Rectal smooth muscle tissue (tissue), 1 donor: Measurements from ENCODE around the gene NEK6.

Source experiments
- H3K27ac ChIP-seq: one replicate; pipeline ENCODE4 v1.7.0; 2013; ENCODE audit warnings: low read depth, low read length, inconsistent platforms
- H3K27me3 ChIP-seq: one replicate; pipeline ENCODE4 v1.7.0; 2013; ENCODE audit warnings: low read length; ENCODE audit not compliant: control insufficient read depth, insufficient read depth
- H3K36me3 ChIP-seq: one replicate; pipeline ENCODE4 v1.7.0; 2013; ENCODE audit warnings: low read length; ENCODE audit not compliant: control insufficient read depth, insufficient read depth
- H3K4me1 ChIP-seq: one replicate; pipeline ENCODE4 v1.7.0; 2013; ENCODE audit warnings: low read length; ENCODE audit not compliant: control insufficient read depth, insufficient read depth
- H3K4me3 ChIP-seq: one replicate; pipeline ENCODE4 v1.7.0; 2013; ENCODE audit warnings: low read length
- H3K9ac ChIP-seq: one replicate; pipeline ENCODE4 v1.7.0; 2013; ENCODE audit warnings: low read length

NEK6 gene

DNA sequence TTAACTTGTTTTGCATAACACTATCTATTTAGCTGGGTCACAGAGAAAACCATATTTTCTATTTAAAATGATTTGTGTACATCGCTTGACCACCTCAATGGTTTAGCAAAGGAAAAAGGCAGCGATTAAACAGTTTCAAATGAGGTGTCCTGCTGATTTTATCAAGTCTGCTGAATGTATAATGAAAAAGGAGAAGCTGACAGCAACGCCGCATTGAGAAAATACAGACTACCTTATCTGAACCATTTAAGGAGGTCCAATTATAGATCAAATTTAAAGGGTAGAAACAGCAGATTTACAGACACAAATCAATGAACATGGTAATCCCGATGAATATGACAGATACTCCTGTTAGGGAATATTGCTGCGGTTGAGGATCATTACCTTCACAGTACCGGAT lies 127.9 kb downstream of the NEK6 start:
- Histone ChIP-seq H3K9ac (no peak overlapping the region), H3K4me1 (no peaks in the 10 kb centered on the region), H3K27ac (no peak overlapping the region), H3K27me3 (no peaks in the 10 kb centered on the region), H3K4me3 (no peak overlapping the region), H3K36me3 (peaks cover 5% of the 10 kb centered on the region)

DNA sequence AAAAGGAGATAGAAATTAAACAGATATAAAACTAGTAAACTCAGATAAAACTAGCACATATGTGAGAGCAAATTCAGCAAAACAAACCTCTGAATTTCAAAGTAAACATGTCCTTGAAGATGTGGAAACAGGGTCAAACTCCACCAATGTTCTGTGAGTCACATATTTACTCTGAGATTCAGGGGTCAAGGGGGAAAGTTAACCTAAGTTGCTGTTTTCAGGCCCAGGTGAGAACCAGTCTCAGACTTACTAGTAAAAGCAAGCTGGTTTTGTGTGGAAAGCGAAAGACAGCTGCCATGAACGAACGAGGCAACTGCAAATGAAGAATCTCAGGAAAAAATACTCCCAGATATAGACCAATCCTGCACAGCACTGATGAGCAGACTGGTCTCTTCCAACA lies 128.5 kb downstream of the NEK6 start:
- no peaks in the 10 kb centered on the region for H3K27me3 ChIP-seq
- peaks cover 5% of the 10 kb centered on the region for H3K36me3 ChIP-seq
- H3K9ac ChIP-seq, result no peak overlapping the region
- no peak overlapping the region for H3K4me3 ChIP-seq
- H3K27ac ChIP-seq, result no peak overlapping the region
- H3K4me1 ChIP-seq, result no peaks in the 10 kb centered on the region

DNA sequence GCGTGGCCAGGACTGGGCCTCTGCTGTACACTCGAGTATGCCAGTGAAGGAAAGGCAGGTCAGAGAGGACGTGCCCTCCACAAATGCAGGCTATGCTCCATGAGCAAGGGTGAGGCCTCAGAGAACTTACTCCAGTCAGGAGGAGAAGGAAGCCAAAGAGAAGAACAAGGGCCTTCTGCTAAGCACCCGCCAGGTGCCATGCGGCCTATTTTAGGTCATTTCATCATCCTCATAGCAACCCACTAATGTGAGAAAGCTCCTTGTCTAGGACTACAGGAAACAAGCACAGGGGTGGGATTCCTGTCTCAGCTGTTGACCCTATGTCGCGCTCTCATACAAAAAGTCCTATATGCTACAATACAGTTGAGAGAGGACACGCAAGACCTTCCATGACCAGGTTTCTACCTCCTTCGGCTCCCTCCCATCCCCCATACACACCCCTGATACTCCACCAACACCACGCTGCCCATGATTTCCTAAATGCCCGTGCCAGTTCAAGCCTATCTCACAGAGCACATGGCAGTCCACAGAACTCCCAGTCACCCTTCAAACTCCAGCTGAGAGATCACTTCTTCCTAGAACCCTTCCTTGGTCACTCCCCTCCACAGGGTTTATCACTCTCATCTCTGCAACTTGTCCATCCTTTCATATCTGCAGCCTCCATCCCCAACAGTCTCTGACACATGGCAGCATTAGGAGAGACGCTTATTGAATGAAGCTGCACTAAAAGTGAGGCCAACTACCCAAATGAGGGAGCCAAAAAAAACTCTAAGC lies 130.7 kb downstream of the NEK6 start:
- H3K36me3 ChIP-seq, result peaks cover 5% of the 10 kb centered on the region
- H3K27me3 ChIP-seq, result no peaks in the 10 kb centered on the region
- no peaks in the 10 kb centered on the region for H3K4me1 ChIP-seq
- no peak overlapping the region for H3K4me3 ChIP-seq
- H3K9ac ChIP-seq, result no peak overlapping the region
- no peak overlapping the region for H3K27ac ChIP-seq

DNA sequence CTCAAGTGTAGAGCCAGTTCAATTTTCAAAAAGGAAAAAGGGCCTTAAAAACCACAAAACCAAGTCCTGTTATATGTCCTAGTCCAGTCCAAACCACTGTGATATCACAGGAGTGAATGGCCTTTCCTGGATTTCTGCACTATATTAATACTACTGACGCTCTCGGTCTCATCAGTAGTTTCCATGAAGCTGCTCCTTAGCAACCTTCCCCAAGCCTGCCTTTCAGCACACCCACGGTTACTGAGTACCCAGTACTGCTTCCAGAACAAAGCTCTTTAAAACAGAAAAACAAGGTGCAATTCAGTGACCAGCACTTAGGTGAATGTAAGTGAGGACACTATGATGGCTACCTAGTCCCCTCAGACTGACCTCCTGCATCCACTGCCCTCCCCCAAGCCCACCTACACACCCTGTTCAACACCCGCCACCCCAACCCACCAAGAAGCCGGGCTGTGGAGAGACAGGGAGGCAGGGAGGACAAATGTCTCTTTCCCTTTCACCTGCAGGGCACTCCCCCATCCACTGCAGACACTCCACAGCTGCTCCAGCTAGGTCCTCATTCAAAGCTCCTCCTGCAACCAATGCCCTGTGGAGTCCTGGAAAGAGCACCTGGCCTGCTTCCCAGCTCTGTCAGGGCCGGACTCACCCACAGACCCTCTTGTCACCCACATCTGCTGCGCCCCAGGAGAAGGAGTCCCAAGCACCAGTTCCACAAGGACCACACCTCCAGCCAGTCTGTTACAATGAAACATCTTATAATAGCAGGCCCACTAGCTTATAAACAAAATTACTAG lies 131.6 kb downstream of the NEK6 start:
- no peak overlapping the region for H3K9ac ChIP-seq
- no peaks in the 10 kb centered on the region for H3K4me1 ChIP-seq
- no peaks in the 10 kb centered on the region for H3K27me3 ChIP-seq
- H3K36me3 ChIP-seq, result peaks cover 2% of the 10 kb centered on the region
- H3K27ac ChIP-seq, result no peak overlapping the region
- no peak overlapping the region for H3K4me3 ChIP-seq

DNA sequence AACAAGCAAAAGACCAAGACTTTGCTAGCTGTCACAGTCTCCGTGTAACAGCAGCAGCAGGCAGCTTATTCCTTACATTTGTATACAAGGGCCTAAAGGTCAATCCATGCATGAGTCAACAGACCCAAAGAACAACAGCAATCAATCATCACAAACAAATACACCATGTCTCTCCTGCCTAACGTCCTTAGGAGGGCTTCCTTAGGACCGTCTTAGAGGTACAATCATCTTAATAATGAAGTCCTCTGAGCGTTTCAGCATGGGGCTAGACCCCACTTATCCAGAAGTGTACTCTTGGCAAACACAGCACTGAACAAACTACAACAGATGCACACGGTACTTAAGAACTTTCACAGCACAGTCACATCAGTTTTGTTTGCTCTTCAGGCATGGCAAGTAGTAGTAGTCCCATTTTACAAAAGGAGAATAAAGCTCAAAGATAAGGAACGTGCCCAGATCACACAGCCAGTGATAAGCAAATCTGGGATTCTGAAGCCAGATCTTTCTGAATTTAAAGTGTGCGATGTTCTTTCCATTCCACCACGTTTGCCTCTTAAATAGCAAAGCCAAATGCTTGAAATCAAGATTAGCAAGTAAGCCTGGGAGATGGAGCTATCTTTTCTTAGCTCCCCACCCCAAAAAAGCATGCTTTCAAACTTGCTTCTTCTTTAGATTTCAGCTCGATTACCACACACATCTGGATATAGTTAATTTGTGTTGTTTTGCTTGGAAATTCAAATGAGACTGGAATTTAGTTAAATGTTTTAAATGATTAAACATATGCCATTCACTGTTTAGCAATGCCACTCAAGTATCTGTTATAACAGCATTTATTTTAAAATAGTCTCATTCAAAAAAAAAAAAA lies 133.3 kb downstream of the NEK6 start:
- H3K27ac ChIP-seq, result no peak overlapping the region
- no peak overlapping the region for H3K9ac ChIP-seq
- H3K27me3 ChIP-seq, result no peaks in the 10 kb centered on the region
- H3K4me3 ChIP-seq, result no peak overlapping the region
- H3K36me3 ChIP-seq, result no peaks in the 10 kb centered on the region
- H3K4me1 ChIP-seq, result no peaks in the 10 kb centered on the region

DNA sequence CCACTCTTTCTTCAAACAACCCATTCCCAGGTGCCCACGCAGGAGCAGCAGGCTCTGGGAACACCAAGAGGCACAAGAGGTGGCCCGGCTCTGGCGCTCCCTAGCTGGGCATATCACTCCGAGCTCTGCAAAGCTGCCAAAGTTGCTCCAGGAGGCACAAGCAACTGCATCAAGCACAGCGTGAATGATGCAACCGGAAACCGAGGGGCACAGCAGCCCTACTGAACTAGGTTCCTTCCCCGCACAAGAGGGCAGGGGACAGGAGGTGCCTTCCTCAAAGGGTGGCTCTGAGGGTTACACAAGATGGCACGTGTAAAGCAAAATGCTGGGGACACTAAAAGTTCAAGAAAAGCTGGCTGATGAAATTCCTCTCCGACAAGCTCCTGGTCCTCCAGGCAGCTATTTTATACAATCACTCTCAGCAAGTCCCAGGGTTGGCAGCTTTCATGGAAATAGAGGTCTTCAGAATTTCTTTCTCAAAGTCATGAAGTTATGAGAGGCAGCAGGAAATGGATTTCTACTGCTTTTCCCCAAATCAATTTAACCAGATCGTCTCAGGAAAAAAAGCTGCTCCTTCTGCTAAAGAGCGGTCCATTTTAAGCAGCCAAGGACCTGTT lies 134.6 kb downstream of the NEK6 start:
- Histone ChIP-seq H3K27me3 (no peaks in the 10 kb centered on the region), H3K4me3 (no peak overlapping the region), H3K27ac (no peak overlapping the region), H3K9ac (no peak overlapping the region), H3K36me3 (no peaks in the 10 kb centered on the region), H3K4me1 (no peaks in the 10 kb centered on the region)

DNA sequence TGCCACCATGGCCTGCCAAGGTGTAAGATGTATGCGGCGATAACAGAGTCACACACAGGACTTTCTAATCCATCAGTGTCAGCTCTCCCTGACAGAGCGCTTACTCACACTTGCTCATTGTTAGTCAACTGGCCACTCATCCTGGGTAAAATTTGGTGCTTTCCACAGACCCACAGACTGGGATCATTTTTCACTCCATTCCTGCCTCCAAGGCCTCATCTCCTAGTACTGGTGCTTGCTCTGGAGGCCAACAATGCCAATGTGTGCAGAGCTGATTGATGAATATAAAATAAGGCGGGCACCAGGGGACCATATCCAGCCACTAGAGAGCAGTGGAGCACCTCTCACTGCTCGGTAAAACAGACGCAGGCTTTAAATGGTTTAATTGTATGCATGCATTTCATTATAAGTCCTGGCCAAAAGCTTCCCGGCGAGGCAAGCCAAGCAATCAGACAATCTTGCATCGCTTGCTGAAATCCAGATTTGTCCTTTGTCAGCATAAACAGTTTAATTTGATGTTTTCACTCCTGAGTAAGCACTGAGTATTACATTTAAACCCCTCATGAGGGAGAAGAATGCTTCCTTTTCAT lies 135.2 kb downstream of the NEK6 start:
- no peak overlapping the region for H3K4me3 ChIP-seq
- H3K27me3 ChIP-seq, result no peaks in the 10 kb centered on the region
- no peaks in the 10 kb centered on the region for H3K36me3 ChIP-seq
- no peak overlapping the region for H3K27ac ChIP-seq
- no peaks in the 10 kb centered on the region for H3K4me1 ChIP-seq
- H3K9ac ChIP-seq, result no peak overlapping the region

DNA sequence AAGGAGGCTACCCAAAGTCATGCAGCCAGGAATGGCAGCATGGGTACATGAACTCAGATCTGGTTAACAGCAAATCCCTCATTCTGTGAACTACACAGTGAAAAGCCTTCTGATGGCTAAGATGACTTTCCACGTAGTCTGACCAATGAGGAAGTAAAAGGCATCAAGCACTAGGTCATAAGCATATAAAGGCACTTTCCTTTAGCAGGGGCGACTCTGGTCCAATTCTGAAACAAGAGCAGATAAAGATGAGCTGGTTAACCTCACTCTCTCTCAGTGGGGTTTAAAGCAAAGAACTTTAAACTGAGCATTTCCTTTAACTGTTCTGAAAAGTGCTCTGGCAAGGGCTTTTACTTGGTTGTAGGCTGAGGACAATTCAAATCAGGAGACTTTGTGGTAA lies 136.4 kb downstream of the NEK6 start:
- Histone ChIP-seq H3K27ac (no peak overlapping the region), H3K4me3 (no peak overlapping the region), H3K36me3 (no peaks in the 10 kb centered on the region), H3K9ac (no peak overlapping the region), H3K4me1 (no peaks in the 10 kb centered on the region), H3K27me3 (no peaks in the 10 kb centered on the region)

DNA sequence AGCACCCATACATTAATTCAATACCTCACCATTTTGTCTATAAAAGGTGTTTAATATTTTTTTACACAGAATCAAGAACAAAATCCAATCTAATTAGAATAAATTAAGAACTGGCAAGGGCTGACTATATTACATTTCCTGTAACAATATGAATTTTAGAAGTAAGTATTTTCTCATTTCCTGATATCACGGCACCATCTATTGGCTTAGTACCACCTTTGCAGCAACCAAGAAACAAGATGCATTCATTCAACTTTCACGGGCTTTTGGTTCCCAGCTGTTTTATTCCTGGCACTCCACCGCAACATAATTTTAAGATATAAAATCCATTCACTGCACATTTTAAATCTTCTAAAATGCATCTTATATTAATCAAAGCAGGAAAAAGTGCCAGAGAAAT lies 136.8 kb downstream of the NEK6 start:
- H3K9ac ChIP-seq, result no peak overlapping the region
- H3K27me3 ChIP-seq, result no peaks in the 10 kb centered on the region
- peaks cover 3% of the 10 kb centered on the region for H3K4me1 ChIP-seq
- H3K27ac ChIP-seq, result no peak overlapping the region
- no peak overlapping the region for H3K4me3 ChIP-seq
- H3K36me3 ChIP-seq, result no peaks in the 10 kb centered on the region

DNA sequence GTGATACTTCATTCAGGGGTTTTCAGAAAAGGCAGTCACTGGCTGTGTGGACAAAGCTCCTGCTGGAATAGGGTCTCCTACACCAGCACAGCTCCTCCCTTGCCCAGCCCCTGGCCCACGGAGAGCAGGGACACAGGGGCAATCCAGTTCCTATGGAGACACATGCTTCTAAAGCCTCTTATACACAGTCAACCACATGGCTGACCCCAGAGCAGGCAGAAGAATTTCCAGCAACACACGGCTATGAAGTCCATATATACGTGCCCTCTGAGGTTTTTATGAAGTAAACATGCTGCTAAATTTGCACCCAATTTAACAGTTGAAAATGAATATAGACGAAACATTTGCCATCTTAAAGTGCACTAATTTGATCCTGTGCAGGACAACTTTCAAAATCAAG lies 138.1 kb downstream of the NEK6 start:
- H3K4me3 ChIP-seq, result no peak overlapping the region
- H3K27ac ChIP-seq, result no peak overlapping the region
- H3K4me1 ChIP-seq, result peaks cover 4% of the 10 kb centered on the region
- H3K9ac ChIP-seq, result no peak overlapping the region
- H3K27me3 ChIP-seq, result no peaks in the 10 kb centered on the region
- no peaks in the 10 kb centered on the region for H3K36me3 ChIP-seq

DNA sequence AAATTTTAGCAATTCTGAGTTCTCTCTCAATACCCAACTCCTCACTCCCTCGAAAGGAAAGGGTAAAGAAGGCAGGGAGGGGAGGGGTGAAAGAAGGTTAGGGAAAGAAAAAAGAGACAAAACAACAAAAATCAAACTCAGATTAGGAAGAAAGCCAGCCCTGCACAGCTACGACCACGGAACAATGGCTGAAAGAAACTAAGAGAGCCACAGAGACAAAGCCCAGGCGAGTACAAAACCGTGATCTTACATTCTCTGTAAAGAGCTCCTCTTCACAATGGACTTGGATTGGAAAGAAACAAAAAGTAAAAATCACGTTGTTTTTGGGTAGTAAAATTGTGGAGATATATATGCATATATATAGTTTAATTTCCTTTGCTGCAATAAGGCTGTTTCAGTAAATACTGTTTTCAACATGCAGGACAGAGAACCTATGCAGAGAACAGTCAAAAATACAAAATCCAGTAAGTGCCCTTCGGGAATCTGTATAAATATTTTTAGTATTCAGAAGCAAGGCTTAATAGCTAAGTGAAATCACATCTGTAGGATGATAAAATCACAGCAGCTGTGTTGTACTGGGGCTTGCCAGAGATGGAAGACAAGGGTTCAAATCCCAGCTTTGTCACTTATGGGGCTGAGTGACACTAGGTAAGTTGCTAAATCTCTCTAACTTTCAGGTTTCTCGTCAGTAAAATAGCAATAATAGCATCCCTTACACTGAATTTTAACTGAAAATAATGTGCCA lies 140.6 kb downstream of the NEK6 start:
- H3K27me3 ChIP-seq, result no peaks in the 10 kb centered on the region

More for the DNA sequence above, 140.6 kb downstream of the NEK6 start:
- Histone ChIP-seq H3K27ac (no peak overlapping the region), H3K9ac (no peak overlapping the region), H3K4me3 (no peak overlapping the region), H3K36me3 (peaks cover 12% of the 10 kb centered on the region), H3K4me1 (peaks cover 4% of the 10 kb centered on the region)
